ENCODE measurements around the gene GPN1.

DNA sequence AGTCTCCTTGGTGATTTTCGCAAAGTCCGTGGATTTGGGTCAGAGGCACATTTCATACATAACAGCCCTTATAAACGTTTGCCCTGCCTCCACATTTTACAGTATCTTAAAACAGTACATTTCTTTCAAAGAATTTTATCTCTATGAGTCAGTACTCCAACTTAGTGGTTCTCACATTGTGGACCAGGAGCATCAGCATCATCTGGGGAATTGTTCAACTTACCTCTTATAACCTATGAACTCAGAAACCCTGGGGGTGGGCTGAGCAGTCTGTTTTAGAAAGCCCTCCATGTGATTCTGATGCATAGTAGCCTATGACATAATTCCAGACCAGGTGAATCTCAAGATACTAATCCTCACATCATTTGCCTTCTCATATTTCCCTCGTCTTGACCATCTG is 22.2 kb downstream of the GPN1 start:
- TF ChIP-seq POLR2AphosphoS5 (IDR thresholded peaks at IDR 0.05) = no peak
- TF ChIP-seq, protein P1, sequence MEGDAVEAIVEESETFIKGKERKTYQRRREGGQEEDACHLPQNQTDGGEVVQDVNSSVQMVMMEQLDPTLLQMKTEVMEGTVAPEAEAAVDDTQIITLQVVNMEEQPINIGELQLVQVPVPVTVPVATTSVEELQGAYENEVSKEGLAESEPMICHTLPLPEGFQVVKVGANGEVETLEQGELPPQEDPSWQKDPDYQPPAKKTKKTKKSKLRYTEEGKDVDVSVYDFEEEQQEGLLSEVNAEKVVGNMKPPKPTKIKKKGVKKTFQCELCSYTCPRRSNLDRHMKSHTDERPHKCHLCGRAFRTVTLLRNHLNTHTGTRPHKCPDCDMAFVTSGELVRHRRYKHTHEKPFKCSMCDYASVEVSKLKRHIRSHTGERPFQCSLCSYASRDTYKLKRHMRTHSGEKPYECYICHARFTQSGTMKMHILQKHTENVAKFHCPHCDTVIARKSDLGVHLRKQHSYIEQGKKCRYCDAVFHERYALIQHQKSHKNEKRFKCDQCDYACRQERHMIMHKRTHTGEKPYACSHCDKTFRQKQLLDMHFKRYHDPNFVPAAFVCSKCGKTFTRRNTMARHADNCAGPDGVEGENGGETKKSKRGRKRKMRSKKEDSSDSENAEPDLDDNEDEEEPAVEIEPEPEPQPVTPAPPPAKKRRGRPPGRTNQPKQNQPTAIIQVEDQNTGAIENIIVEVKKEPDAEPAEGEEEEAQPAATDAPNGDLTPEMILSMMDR (IDR thresholded peaks at IDR 0.05 in 8 of 11, conservative IDR thresholded peaks at IDR 0.05 in 3 of 11) = no peak
- no peak for TF ChIP-seq POLR2A (IDR thresholded peaks at IDR 0.05)

Measured in spleen (tissue), 7 donors.